Liver (tissue), 3 donors: ENCODE results near the gene DGKH.

Experiments
- EGR1 ChIP-seq, 2 donors: IDR thresholded peaks; 2 replicates each; pipeline ENCODE4 v1.6.1; 2016 to 2018; ENCODE audit warnings: antibody characterized with exemption in 2 of 2, low read depth in 2 of 2
- GABPA ChIP-seq, 2 donors: IDR thresholded peaks in 1 of 2; conservative IDR thresholded peaks in 1 of 2; 2 replicates each; pipeline ENCODE4 v1.6.1; 2016; ENCODE audit warnings: antibody characterized with exemption in 2 of 2, mild to moderate bottlenecking in 1 of 2, moderate library complexity in 1 of 2
- RXRA ChIP-seq, 2 donors: IDR thresholded peaks; 2 replicates each; pipeline ENCODE4 v1.6.1; 2017 to 2018; ENCODE audit warnings: antibody characterized with exemption in 2 of 2, mild to moderate bottlenecking in 1 of 2
- TF ChIP-seq, protein P1 (sequence below): fragments of 150-350 bp; IDR thresholded peaks from 2 replicates; pipeline ENCODE4 v1.5.1; 2017; ENCODE audit warnings: improper control_type of control experiment, low read depth, low read length; ENCODE audit not compliant: missing input control
- TF ChIP-seq, protein P2 (sequence below): IDR thresholded peaks from 2 replicates; pipeline ENCODE4 v1.6.1; 2016; ENCODE audit warnings: antibody characterized with exemption
- TF ChIP-seq, protein P3 (sequence below): IDR thresholded peaks from 2 replicates; pipeline ENCODE4 v1.6.1; 2016; ENCODE audit warnings: antibody characterized with exemption
- donor health status: healthy.
- donor health status: healthy.

DNA sequence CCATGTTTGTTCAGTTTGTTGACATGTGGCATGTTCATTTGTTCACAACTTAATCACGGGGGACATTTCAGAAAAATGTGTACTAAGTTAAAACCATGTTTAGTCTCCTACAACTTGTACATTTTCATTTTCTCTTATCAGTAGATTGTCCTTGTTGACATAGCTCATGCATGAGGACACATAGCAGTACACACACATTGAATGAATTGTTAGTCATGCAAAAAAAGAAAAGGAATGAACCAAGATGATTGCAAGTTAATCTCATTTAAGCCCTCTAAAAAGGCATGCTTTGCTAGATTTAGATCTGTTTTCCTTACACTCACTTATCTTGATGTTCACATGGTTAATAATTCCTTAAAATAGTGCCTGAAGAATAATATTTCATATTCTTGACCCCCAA, 185.3 kb downstream of the DGKH start:
- TF ChIP-seq, protein P1, sequence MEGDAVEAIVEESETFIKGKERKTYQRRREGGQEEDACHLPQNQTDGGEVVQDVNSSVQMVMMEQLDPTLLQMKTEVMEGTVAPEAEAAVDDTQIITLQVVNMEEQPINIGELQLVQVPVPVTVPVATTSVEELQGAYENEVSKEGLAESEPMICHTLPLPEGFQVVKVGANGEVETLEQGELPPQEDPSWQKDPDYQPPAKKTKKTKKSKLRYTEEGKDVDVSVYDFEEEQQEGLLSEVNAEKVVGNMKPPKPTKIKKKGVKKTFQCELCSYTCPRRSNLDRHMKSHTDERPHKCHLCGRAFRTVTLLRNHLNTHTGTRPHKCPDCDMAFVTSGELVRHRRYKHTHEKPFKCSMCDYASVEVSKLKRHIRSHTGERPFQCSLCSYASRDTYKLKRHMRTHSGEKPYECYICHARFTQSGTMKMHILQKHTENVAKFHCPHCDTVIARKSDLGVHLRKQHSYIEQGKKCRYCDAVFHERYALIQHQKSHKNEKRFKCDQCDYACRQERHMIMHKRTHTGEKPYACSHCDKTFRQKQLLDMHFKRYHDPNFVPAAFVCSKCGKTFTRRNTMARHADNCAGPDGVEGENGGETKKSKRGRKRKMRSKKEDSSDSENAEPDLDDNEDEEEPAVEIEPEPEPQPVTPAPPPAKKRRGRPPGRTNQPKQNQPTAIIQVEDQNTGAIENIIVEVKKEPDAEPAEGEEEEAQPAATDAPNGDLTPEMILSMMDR, result no peak
- TF ChIP-seq RXRA (IDR thresholded peaks at IDR 0.05) (no peak), GABPA (IDR thresholded peaks at IDR 0.05 in 1 of 2, conservative IDR thresholded peaks at IDR 0.05 in 1 of 2) (no peak), EGR1 (IDR thresholded peaks at IDR 0.05; ENCODE audit: low read depth in 2 of 2) (no peak)
- TF ChIP-seq, protein P2, sequence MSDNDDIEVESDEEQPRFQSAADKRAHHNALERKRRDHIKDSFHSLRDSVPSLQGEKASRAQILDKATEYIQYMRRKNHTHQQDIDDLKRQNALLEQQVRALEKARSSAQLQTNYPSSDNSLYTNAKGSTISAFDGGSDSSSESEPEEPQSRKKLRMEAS, result no peak
- TF ChIP-seq, protein P3, sequence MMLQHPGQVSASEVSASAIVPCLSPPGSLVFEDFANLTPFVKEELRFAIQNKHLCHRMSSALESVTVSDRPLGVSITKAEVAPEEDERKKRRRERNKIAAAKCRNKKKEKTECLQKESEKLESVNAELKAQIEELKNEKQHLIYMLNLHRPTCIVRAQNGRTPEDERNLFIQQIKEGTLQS, result no peak
